ENCODE measurements around the gene RIMBP2. TPM values are rescaled to one million over a fixed set of nuclear protein-coding genes. Genes with fewer than 3 reads are reported as not detected.

RIMBP2 gene
- total and polyA plus RNA-seq, 9 of the 15 experiments (the other 6 are each of a cell fraction or from before 2014, with no cell fraction given): not detected

- POLR2A ChIA-PET: interaction anchor here (0.6 to 0.7 kb wide), 2 partner anchors 127 to 265 kb away, joined by 3 to 4 read pairs; no protein-coding TSS in a partner anchor
- BruUV-seq (replicated peaks): no TSS peak
- FAIRE-seq (no peak), DNase-seq (ENCODE audit: extremely low read depth in 1 of 4, low spot score in 3 of 4) (no peak), ATAC-seq (no peak)
- H3K9ac ChIP-seq (ENCODE audit: insufficient read depth in 1 of 2, low read depth in 2 of 2, low read length in 2 of 2): no peak overlapping the region
- CTCF ChIA-PET (ENCODE audit: low intra/inter-chr PET ratio): no interaction called here
- H3K79me2 ChIP-seq (ENCODE audit: control insufficient read depth, insufficient read depth, low read length): no peaks in the 10 kb centered on the region
- intact Hi-C loops (cut with micrococcal nuclease) (no loop called here), in situ Hi-C loops (cut with MboI) (no loop called here)
- no peak overlapping the region for H3K27ac ChIP-seq (ENCODE audit: extremely low read depth, low read depth, low read length)
- H3K4me3 ChIP-seq: no peak overlapping the region
- H2AFZ ChIP-seq (ENCODE audit: low read depth, low read length): no peak overlapping the region
- H4K20me1 ChIP-seq (replicated peaks; ENCODE audit: control insufficient read depth, insufficient read depth, low read length): 0 out of 2 replicates have a peak, but pooled peaks cover 4% of the 10 kb centered on the region
- H3K36me3 ChIP-seq (ENCODE audit: control insufficient read depth, insufficient read depth, low read length): no peaks in the 10 kb centered on the region
- H3K4me2 ChIP-seq (ENCODE audit: insufficient read depth, low read length): no peak overlapping the region
- WGBS (ENCODE audit: insufficient coverage, low coverage, missing lambda C conversion rate): 16% methylated on average over 16 of the region's 16 CpGs
- no peaks in the 10 kb centered on the region; a peak in 1 of 5 replicates for H3K4me1 ChIP-seq (replicated peaks in 1 of 2; ENCODE audit: control insufficient read depth in 2 of 2, insufficient read depth in 2 of 2, low read length in 2 of 2)
- no peaks in the 10 kb centered on the region for H3K9me3 ChIP-seq (replicated peaks; ENCODE audit: control insufficient read depth, insufficient read depth, low read depth, low read length)
- H3K27me3 ChIP-seq (ENCODE audit: control insufficient read depth in 2 of 2, insufficient read depth in 2 of 2, low read length in 2 of 2): peaks cover 38 to 85% of the 10 kb centered on the region in 2 experiments
- H3K9me1 ChIP-seq (ENCODE audit: control insufficient read depth, insufficient read depth, low read length): peaks cover 4% of the 10 kb centered on the region
- TF ChIP-seq GTF2F1 (IDR thresholded peaks at IDR 0.05; ENCODE audit: low read depth, low read length): no peak
- TF ChIP-seq ZNF134 (CRISPR knock-in tag; conservative IDR thresholded peaks at IDR 0.05): no peak
- TF ChIP-seq HEY1 (CRISPR knock-in tag; IDR thresholded peaks at IDR 0.05; ENCODE audit: borderline replicate concordance): no peak
- TF ChIP-seq ETV1 (tag; conservative IDR thresholded peaks at IDR 0.05; ENCODE audit: low read depth): no peak
- TF ChIP-seq MCM5 (IDR thresholded peaks at IDR 0.05; ENCODE audit: low read depth): no peak
- no peak for TF ChIP-seq BRD4 (IDR thresholded peaks at IDR 0.05)
- TF ChIP-seq ZFP36 (IDR thresholded peaks at IDR 0.05; ENCODE audit: low read depth, low read length, partially characterized antibody): no peak
- TF ChIP-seq ZNF518B (CRISPR knock-in tag; IDR thresholded peaks at IDR 0.05): no peak
- TF ChIP-seq HDAC2 (IDR thresholded peaks at IDR 0.05): no peak
- TF ChIP-seq ZNF41 (CRISPR knock-in tag; conservative IDR thresholded peaks at IDR 0.05): no peak
- no peak for TF ChIP-seq ZKSCAN3 (CRISPR knock-in tag; IDR thresholded peaks at IDR 0.05)
- TF ChIP-seq ZBTB9 (CRISPR knock-in tag; IDR thresholded peaks at IDR 0.05): no peak
- TF ChIP-seq KDM4B (IDR thresholded peaks at IDR 0.05; ENCODE audit: borderline replicate concordance in 2 of 2, low read depth in 1 of 2): no peak
- no peak for TF ChIP-seq DACH1 (IDR thresholded peaks at IDR 0.05; ENCODE audit: partially characterized antibody)
Measured at GRCh38 chr12:130675121-130675520, 41.0 kb downstream of the RIMBP2 start.

All from K562 (cell line).